Ishikawa (cell line): ENCODE measurements around the gene SEPTIN6.
A peak's percentile ranks its signal among the peaks of the same experiment; 100 is the strongest.

Experiments used
- CEBPB ChIP-seq: IDR thresholded peaks from 2 replicates; pipeline ENCODE4 v1.6.1; 2012
- CREB1 ChIP-seq: IDR thresholded peaks from 2 replicates; pipeline ENCODE4 v1.6.1; 2012; ENCODE audit warnings: low read depth
- EGR1 ChIP-seq: IDR thresholded peaks from 2 replicates; pipeline ENCODE4 v1.6.1; 2012
- EP300 ChIP-seq: IDR thresholded peaks from 2 replicates; pipeline ENCODE4 v1.6.1; 2012; ENCODE audit warnings: borderline replicate concordance
- FOXM1 ChIP-seq: IDR thresholded peaks from 2 replicates; pipeline ENCODE4 v1.6.1; 2012; ENCODE audit warnings: low read depth, borderline replicate concordance
- MAX ChIP-seq: IDR thresholded peaks from 2 replicates; pipeline ENCODE4 v1.6.1; 2012
- NFIC ChIP-seq: IDR thresholded peaks from 2 replicates; pipeline ENCODE4 v1.6.1; 2012
- RAD21 ChIP-seq: IDR thresholded peaks from 2 replicates; pipeline ENCODE4 v1.6.1; 2012; ENCODE audit warnings: low read depth
- TAF1 ChIP-seq: IDR thresholded peaks from 2 replicates; pipeline ENCODE4 v1.6.1; 2012; ENCODE audit warnings: low read depth, mild to moderate bottlenecking
- TCF12 ChIP-seq: IDR thresholded peaks from 2 replicates; pipeline ENCODE4 v1.6.1; 2012; ENCODE audit warnings: low read depth
- TEAD4 ChIP-seq: IDR thresholded peaks from 2 replicates; pipeline ENCODE4 v1.6.1; 2012
- USF1 ChIP-seq: IDR thresholded peaks from 2 replicates; pipeline ENCODE4 v1.6.1; 2012
- YY1 ChIP-seq: IDR thresholded peaks from 2 replicates; pipeline ENCODE4 v1.6.1; 2012; ENCODE audit warnings: low read depth
- ZBTB7A ChIP-seq: IDR thresholded peaks from 2 replicates; pipeline ENCODE4 v1.6.1; 2012; ENCODE audit warnings: low read depth
- TF ChIP-seq, protein P1 (sequence below): IDR thresholded peaks from 2 replicates; pipeline ENCODE4 v1.6.1; 2012; ENCODE audit warnings: low read depth, mild to moderate bottlenecking

The SEPTIN6 gene

GRCh38 chrX:119669424-119670037 is 23.4 kb downstream of the SEPTIN6 start:
- no peak for TF ChIP-seq TEAD4

GRCh38 chrX:119667111-119667878 is 25.7 kb downstream of the SEPTIN6 start:
- TF ChIP-seq USF1 (peak; percentile 83), EGR1 (no peak)

DNA sequence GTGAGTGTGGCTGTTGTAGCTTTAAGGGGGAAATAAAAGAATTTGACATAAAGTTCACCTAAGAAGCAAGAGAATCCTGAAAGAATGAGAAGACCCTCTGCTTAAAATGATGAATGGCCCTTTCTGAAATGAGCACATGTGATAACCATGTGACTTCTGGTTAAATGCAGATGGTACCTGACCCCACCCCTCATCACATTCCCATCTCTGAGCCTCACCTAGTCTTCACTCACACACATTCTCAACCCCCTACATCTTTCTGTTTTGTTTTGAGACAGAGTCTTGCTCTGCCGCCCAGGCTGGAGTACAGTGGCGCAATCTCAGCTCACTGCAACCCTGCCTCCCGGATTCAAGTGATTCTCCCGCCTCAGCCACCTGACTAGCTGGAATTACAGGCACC is 31.5 kb downstream of the SEPTIN6 start:
- TF ChIP-seq EP300 (no peak), YY1 (no peak), TCF12 (no peak), RAD21 (no peak), MAX (no peak), NFIC (no peak), CREB1 (no peak)
- TF ChIP-seq, protein P1, sequence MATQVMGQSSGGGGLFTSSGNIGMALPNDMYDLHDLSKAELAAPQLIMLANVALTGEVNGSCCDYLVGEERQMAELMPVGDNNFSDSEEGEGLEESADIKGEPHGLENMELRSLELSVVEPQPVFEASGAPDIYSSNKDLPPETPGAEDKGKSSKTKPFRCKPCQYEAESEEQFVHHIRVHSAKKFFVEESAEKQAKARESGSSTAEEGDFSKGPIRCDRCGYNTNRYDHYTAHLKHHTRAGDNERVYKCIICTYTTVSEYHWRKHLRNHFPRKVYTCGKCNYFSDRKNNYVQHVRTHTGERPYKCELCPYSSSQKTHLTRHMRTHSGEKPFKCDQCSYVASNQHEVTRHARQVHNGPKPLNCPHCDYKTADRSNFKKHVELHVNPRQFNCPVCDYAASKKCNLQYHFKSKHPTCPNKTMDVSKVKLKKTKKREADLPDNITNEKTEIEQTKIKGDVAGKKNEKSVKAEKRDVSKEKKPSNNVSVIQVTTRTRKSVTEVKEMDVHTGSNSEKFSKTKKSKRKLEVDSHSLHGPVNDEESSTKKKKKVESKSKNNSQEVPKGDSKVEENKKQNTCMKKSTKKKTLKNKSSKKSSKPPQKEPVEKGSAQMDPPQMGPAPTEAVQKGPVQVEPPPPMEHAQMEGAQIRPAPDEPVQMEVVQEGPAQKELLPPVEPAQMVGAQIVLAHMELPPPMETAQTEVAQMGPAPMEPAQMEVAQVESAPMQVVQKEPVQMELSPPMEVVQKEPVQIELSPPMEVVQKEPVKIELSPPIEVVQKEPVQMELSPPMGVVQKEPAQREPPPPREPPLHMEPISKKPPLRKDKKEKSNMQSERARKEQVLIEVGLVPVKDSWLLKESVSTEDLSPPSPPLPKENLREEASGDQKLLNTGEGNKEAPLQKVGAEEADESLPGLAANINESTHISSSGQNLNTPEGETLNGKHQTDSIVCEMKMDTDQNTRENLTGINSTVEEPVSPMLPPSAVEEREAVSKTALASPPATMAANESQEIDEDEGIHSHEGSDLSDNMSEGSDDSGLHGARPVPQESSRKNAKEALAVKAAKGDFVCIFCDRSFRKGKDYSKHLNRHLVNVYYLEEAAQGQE, result no peak

GRCh38 chrX:119659522-119659921 is 33.4 kb downstream of the SEPTIN6 start:
- no peak for TF ChIP-seq RAD21
- TF ChIP-seq CREB1, result no peak
- no peak for TF ChIP-seq TAF1

GRCh38 chrX:119655125-119655524 is 37.8 kb downstream of the SEPTIN6 start:
- no peak for TF ChIP-seq FOXM1
- TF ChIP-seq EGR1, result no peak
- TF ChIP-seq RAD21, result no peak
- no peak for TF ChIP-seq MAX
- no peak for TF ChIP-seq EP300
- TF ChIP-seq NFIC, result no peak
- TF ChIP-seq ZBTB7A, result no peak
- TF ChIP-seq YY1, result no peak
- no peak for TF ChIP-seq CREB1
- no peak for TF ChIP-seq TCF12
- no peak for TF ChIP-seq TAF1
- no peak for TF ChIP-seq TEAD4
- no peak for TF ChIP-seq CEBPB

- no peak for TF ChIP-seq RAD21
- no peak for TF ChIP-seq ZBTB7A
- TF ChIP-seq USF1, result no peak
- TF ChIP-seq TEAD4, result no peak
Observed at GRCh38 chrX:119654112-119654531, 38.8 kb downstream of the SEPTIN6 start.

DNA sequence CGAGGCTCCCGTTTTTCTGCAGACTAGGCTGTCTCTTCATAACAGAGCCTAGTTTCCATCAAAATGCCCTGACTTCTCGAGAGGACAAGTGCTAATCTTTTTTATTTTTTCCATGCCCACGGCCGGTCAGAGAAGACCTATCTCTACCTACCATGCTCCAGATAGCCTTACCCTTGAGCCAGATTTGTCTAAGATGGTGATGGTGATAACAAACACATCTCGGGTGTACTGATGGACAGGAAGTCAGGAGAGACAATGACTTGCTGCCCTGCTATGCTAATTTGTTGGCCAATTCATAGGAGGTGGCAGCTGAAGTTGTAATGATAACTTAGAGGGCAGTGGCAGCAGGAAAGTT is 44.6 kb downstream of the SEPTIN6 start:
- TF ChIP-seq MAX, result no peak
- TF ChIP-seq NFIC, result no peak
- TF ChIP-seq, protein P1, result no peak
- no peak for TF ChIP-seq TEAD4
- no peak for TF ChIP-seq CREB1
- no peak for TF ChIP-seq EGR1
- no peak for TF ChIP-seq CEBPB
- no peak for TF ChIP-seq FOXM1
- no peak for TF ChIP-seq ZBTB7A
- no peak for TF ChIP-seq TAF1
- TF ChIP-seq EP300, result no peak
- no peak for TF ChIP-seq YY1
